ENCODE results near the gene HTRA1. TPM values are rescaled to one million over a fixed set of nuclear protein-coding genes. Genes with fewer than 3 reads are reported as not detected.

Gene HTRA1
- total and polyA plus RNA-seq, 7 experiments from 2014 or later, result 0.22 to 0.64 (median 0.40) TPM; not detected in 3

- peaks cover 3 to 11% (median 8%) of the 10 kb centered on the region in 7 donors for H3K4me1 Mint-ChIP-seq
- no peak overlapping the region for H3K27ac ChIP-seq (ENCODE audit: low read depth, low read length)
- POLR2A ChIA-PET, result no interaction called here
- H3K36me3 ChIP-seq (ENCODE audit: control insufficient read depth in 2 of 3, insufficient read depth in 3 of 3, low read length in 3 of 3), result no peaks in the 10 kb centered on the region
- no peaks in the 10 kb centered on the region for H3K4me1 ChIP-seq (ENCODE audit: control insufficient read depth in 2 of 2, insufficient read depth in 2 of 2, low read length in 2 of 2)
- CTCF ChIA-PET, result no interaction called here
- intact Hi-C loops (cut with micrococcal nuclease), result no loop called here
- no peak overlapping the region for H3K4me3 Mint-ChIP-seq
- H3K9me3 Mint-ChIP-seq, result peaks cover 0 to 1% (median 0%) of the 10 kb centered on the region in 11 donors
- no peak overlapping the region for H3K4me3 ChIP-seq (ENCODE audit: low read length)
- DNase-seq, result no peak
- no peak overlapping the region for H3K27ac Mint-ChIP-seq
- no peak for ATAC-seq
- H3K36me3 Mint-ChIP-seq, result peaks cover 0 to 3% (median 0%) of the 10 kb centered on the region in 5 donors
- H3K27me3 ChIP-seq (ENCODE audit: control insufficient read depth in 2 of 2, insufficient read depth in 2 of 2, low read length in 2 of 2), result no peaks in the 10 kb centered on the region
- peaks cover 0 to 27% (median 23%) of the 10 kb centered on the region in 5 donors for H3K27me3 Mint-ChIP-seq
- H3K9me3 ChIP-seq (ENCODE audit: control insufficient read depth in 2 of 3, low read length in 3 of 3), result no peaks in the 10 kb centered on the region
Observed at GRCh38 chr10:122475100-122475499, 13.7 kb downstream of the HTRA1 start.

DNA sequence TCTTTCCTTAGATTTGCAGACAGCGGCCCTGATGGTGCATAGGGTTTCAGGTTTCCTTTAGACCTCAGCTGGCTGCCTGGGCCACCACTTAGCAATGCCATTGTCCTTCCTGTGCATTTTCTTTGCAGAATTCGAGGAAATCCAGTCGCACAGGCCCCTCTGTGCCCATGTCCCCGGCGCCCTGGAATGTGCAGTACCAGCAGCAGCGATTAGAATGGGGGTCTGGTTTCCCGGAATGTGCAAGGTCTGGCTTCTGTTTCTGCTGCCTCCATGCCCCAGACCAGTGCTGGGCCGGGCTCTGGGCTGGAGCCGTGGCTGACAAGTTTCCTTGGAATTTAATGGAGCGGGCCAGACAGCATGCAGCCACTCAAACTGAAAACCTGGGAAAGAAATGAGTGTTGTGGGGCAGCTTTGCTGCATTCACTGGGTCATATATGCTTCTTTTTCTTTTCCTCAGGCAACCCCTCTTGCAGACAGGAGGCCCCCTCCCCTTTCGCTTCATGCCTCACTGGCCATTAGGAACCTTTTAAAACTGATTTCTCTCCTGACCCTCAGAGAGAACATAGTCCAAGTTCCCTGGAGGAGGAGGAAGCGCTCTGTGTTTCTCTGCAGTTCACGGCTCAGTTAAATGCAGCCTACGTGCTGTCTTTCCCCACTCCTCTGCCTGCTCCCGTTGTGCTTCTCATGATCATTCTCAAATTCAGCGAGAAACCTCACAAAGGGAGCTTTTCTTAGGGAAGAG lies 14.4 kb downstream of the HTRA1 start:
- Histone ChIP-seq H3K9me3 (ENCODE audit: control insufficient read depth in 2 of 3, low read length in 3 of 3) (no peaks in the 10 kb centered on the region), H3K4me1 (ENCODE audit: control insufficient read depth in 2 of 2, insufficient read depth in 2 of 2, low read length in 2 of 2) (no peaks in the 10 kb centered on the region), H3K27ac (ENCODE audit: low read depth, low read length) (no peak overlapping the region), H3K27me3 (ENCODE audit: control insufficient read depth in 2 of 2, insufficient read depth in 2 of 2, low read length in 2 of 2) (no peaks in the 10 kb centered on the region), H3K4me3 (ENCODE audit: low read length) (no peak overlapping the region), H3K36me3 (ENCODE audit: control insufficient read depth in 2 of 3, insufficient read depth in 3 of 3, low read length in 3 of 3) (no peaks in the 10 kb centered on the region)
- Mint-ChIP-seq H3K27ac (no peak overlapping the region), H3K4me3 (no peak overlapping the region), H3K9me3 (peaks cover 0 to 1% (median 0%) of the 10 kb centered on the region in 11 donors), H3K27me3 (peaks cover 0 to 26% (median 19%) of the 10 kb centered on the region in 5 donors), H3K36me3 (peaks cover 0 to 3% (median 0%) of the 10 kb centered on the region in 5 donors), H3K4me1 (peaks cover 3 to 11% (median 8%) of the 10 kb centered on the region in 7 donors)
- DNase-seq (no peak), ATAC-seq (no peak)
- CTCF ChIA-PET, result no interaction called here
- intact Hi-C loops (cut with micrococcal nuclease), result no loop called here
- POLR2A ChIA-PET, result no interaction called here

DNA sequence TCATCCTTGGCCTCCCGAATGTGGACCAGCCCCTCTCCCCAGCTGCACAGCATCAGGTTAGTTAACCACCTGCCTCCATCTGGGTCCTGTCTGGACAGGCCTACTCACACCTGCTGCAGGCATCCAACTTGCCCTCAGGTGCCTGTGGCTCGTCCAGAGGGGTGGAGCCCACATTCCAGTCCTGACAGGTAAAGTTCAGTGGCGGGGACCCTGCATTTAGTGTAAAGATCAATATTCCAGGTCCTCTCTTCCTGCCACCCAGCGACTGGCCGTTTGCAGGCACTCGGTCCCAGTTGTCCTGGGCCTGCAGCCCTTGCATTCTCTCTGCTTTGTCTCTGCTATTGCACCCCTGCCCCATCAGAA lies 15.0 kb downstream of the HTRA1 start:
- H3K4me1 Mint-ChIP-seq, result peaks cover 3 to 11% (median 8%) of the 10 kb centered on the region in 7 donors
- H3K9me3 Mint-ChIP-seq, result peaks cover 0 to 4% (median 0%) of the 10 kb centered on the region in 11 donors
- H3K27me3 Mint-ChIP-seq, result peaks cover 0 to 21% (median 13%) of the 10 kb centered on the region in 5 donors
- peak overlapping the region in 1 of 9 donors; percentile 30 for H3K27ac Mint-ChIP-seq
- no peaks in the 10 kb centered on the region for H3K36me3 ChIP-seq (ENCODE audit: control insufficient read depth in 2 of 3, insufficient read depth in 3 of 3, low read length in 3 of 3)
- H3K27me3 ChIP-seq (ENCODE audit: control insufficient read depth in 2 of 2, insufficient read depth in 2 of 2, low read length in 2 of 2), result no peaks in the 10 kb centered on the region
- H3K4me3 Mint-ChIP-seq, result no peak overlapping the region
- POLR2A ChIA-PET, result no interaction called here
- CTCF ChIA-PET, result no interaction called here
- no peak overlapping the region for H3K27ac ChIP-seq (ENCODE audit: low read depth, low read length)
- intact Hi-C loops (cut with micrococcal nuclease), result no loop called here
- H3K4me1 ChIP-seq (ENCODE audit: control insufficient read depth in 2 of 2, insufficient read depth in 2 of 2, low read length in 2 of 2), result no peaks in the 10 kb centered on the region
- ATAC-seq (no peak), DNase-seq (no peak)
- H3K4me3 ChIP-seq (ENCODE audit: low read length), result no peak overlapping the region
- peaks cover 0 to 3% (median 0%) of the 10 kb centered on the region in 5 donors for H3K36me3 Mint-ChIP-seq
- H3K9me3 ChIP-seq (ENCODE audit: control insufficient read depth in 2 of 3, low read length in 3 of 3), result no peaks in the 10 kb centered on the region

- no peaks in the 10 kb centered on the region for H3K27me3 ChIP-seq (ENCODE audit: control insufficient read depth in 2 of 2, insufficient read depth in 2 of 2, low read length in 2 of 2)
- peaks cover 3 to 11% (median 8%) of the 10 kb centered on the region in 7 donors for H3K4me1 Mint-ChIP-seq
- POLR2A ChIA-PET, result no interaction called here
- H3K27me3 Mint-ChIP-seq, result peaks cover 0 to 19% (median 10%) of the 10 kb centered on the region in 5 donors
- CTCF ChIA-PET, result no interaction called here
- no peak overlapping the region for H3K27ac Mint-ChIP-seq
- H3K9me3 ChIP-seq (ENCODE audit: control insufficient read depth in 2 of 3, low read length in 3 of 3), result no peaks in the 10 kb centered on the region
- DNase-seq, result no peak
- peaks cover 0 to 11% (median 4%) of the 10 kb centered on the region in 11 donors for H3K9me3 Mint-ChIP-seq
- H3K36me3 Mint-ChIP-seq, result peaks cover 0 to 5% (median 3%) of the 10 kb centered on the region in 5 donors
- intact Hi-C loops (cut with micrococcal nuclease), result no loop called here
- H3K36me3 ChIP-seq (ENCODE audit: control insufficient read depth in 2 of 3, insufficient read depth in 3 of 3, low read length in 3 of 3), result no peaks in the 10 kb centered on the region
- H3K4me3 ChIP-seq (ENCODE audit: low read length), result no peak overlapping the region
- H3K4me3 Mint-ChIP-seq, result no peak overlapping the region
- no peak for ATAC-seq
- no peaks in the 10 kb centered on the region for H3K4me1 ChIP-seq (ENCODE audit: control insufficient read depth in 2 of 2, insufficient read depth in 2 of 2, low read length in 2 of 2)
- H3K27ac ChIP-seq (ENCODE audit: low read depth, low read length), result no peak overlapping the region
Observed at GRCh38 chr10:122477436-122477835, 16.1 kb downstream of the HTRA1 start.

GRCh38 chr10:122478971-122479370 lies 17.6 kb downstream of the HTRA1 start:
- no peak overlapping the region for H3K27ac ChIP-seq (ENCODE audit: low read depth, low read length)
- peaks cover 0 to 11% (median 4%) of the 10 kb centered on the region in 11 donors for H3K9me3 Mint-ChIP-seq
- CTCF ChIA-PET, result no interaction called here
- intact Hi-C loops (cut with micrococcal nuclease), result no loop called here
- H3K27me3 Mint-ChIP-seq, result peaks cover 0 to 14% (median 10%) of the 10 kb centered on the region in 5 donors
- H3K36me3 ChIP-seq (ENCODE audit: control insufficient read depth in 2 of 3, insufficient read depth in 3 of 3, low read length in 3 of 3), result no peaks in the 10 kb centered on the region
- H3K27me3 ChIP-seq (ENCODE audit: control insufficient read depth in 2 of 2, insufficient read depth in 2 of 2, low read length in 2 of 2), result no peaks in the 10 kb centered on the region
- ATAC-seq (no peak), DNase-seq (no peak)
- no peaks in the 10 kb centered on the region for H3K9me3 ChIP-seq (ENCODE audit: control insufficient read depth in 2 of 3, low read length in 3 of 3)
- peaks cover 0 to 7% (median 3%) of the 10 kb centered on the region in 5 donors for H3K36me3 Mint-ChIP-seq
- H3K27ac Mint-ChIP-seq, result no peak overlapping the region
- H3K4me3 Mint-ChIP-seq, result no peak overlapping the region
- no peak overlapping the region for H3K4me3 ChIP-seq (ENCODE audit: low read length)
- H3K4me1 ChIP-seq (ENCODE audit: control insufficient read depth in 2 of 2, insufficient read depth in 2 of 2, low read length in 2 of 2), result no peaks in the 10 kb centered on the region
- POLR2A ChIA-PET, result no interaction called here
- H3K4me1 Mint-ChIP-seq, result peaks cover 3 to 9% (median 7%) of the 10 kb centered on the region in 7 donors

DNA sequence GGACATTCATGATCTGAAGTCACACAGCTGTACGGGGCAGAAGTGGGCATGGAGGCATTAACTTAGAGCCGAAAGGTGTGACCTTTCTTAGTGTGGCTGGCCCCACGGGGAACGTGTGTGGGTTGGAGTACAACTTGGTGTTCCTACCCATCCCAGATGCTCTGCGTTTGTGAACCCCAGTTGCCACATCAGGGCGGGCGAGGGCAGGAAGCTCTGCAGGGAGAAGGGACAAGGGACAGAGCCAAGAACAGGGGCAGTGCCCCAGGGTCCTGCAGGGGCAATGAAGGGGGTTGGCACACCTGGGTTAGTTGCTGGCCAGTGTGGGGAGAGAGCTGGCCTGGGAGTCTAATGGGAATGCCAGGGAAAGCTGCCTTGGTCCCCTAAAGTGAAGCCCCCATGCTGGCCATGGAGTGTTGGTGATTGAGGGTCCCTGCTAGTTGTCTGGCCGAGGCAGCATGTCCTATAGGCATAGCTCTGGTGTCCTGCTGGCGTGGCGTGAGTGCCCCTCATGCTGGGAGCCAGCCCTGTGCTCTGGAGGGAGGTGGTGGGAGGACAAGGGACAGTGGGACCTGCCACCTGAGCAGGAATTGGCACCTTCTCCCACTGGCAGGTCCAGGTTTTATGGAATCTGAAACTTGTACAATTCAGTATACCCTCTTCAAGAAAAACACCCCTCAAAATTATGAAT lies 18.9 kb downstream of the HTRA1 start:
- H3K4me1 ChIP-seq (ENCODE audit: control insufficient read depth in 2 of 2, insufficient read depth in 2 of 2, low read length in 2 of 2), result no peaks in the 10 kb centered on the region

More for the DNA sequence above, 18.9 kb downstream of the HTRA1 start:
- Mint-ChIP-seq H3K36me3 (peaks cover 0 to 7% (median 0%) of the 10 kb centered on the region in 5 donors), H3K4me3 (no peak overlapping the region), H3K27ac (no peak overlapping the region), H3K9me3 (peaks cover 0 to 11% (median 4%) of the 10 kb centered on the region in 11 donors), H3K27me3 (peaks cover 0 to 14% (median 5%) of the 10 kb centered on the region in 5 donors), H3K4me1 (no peaks in the 10 kb centered on the region)
- CTCF ChIA-PET, result no interaction called here
- intact Hi-C loops (cut with micrococcal nuclease), result no loop called here
- Histone ChIP-seq H3K36me3 (ENCODE audit: control insufficient read depth in 2 of 3, insufficient read depth in 3 of 3, low read length in 3 of 3) (no peaks in the 10 kb centered on the region), H3K27me3 (ENCODE audit: control insufficient read depth in 2 of 2, insufficient read depth in 2 of 2, low read length in 2 of 2) (no peaks in the 10 kb centered on the region), H3K9me3 (ENCODE audit: control insufficient read depth in 2 of 3, low read length in 3 of 3) (no peaks in the 10 kb centered on the region), H3K4me3 (ENCODE audit: low read length) (no peak overlapping the region), H3K27ac (ENCODE audit: low read depth, low read length) (no peak overlapping the region)
- POLR2A ChIA-PET, result no interaction called here
- DNase-seq, result no peak
- ATAC-seq, result no peak

Measured in naive thymus-derived CD4-positive, alpha-beta T cell (primary cell).